H9 (cell line): ENCODE measurements around the gene CCL26. TPM values are rescaled to one million over a fixed set of nuclear protein-coding genes. Genes with fewer than 3 reads are reported as not detected.
A peak's percentile ranks its signal among the peaks of the same experiment; 100 is the strongest.
"Not testable (repeated sequence)": the region's sequence is repeated elsewhere in the genome, so short reads cannot be mapped to it uniquely, and the experiment has no call there.

Experiments used
- DNase-seq: peaks from one replicate; pipeline ENCODE4 v3.0.0-alpha.2; 2017
- H2AFZ ChIP-seq: one replicate; pipeline ENCODE4 v1.6.1; 2013; ENCODE audit warnings: mild to moderate bottlenecking, low read length, control low read depth, moderate library complexity
- H2AK5ac ChIP-seq: 2 replicates; pipeline ENCODE4 v1.6.1; 2013; ENCODE audit warnings: low read length, control low read depth, mixed read lengths; ENCODE audit not compliant: insufficient read length
- H2BK120ac ChIP-seq: one replicate; pipeline ENCODE4 v1.6.1; 2013; ENCODE audit warnings: low read depth, mild to moderate bottlenecking, low read length, control low read depth, inconsistent platforms; ENCODE audit not compliant: poor library complexity, severe bottlenecking
- H2BK12ac ChIP-seq: 2 replicates; pipeline ENCODE4 v1.6.1; 2013; ENCODE audit warnings: low read length, control low read depth, mixed read lengths, low read depth; ENCODE audit not compliant: insufficient read length
- H2BK15ac ChIP-seq: 2 replicates; pipeline ENCODE4 v1.6.1; 2013; ENCODE audit warnings: low read depth, low read length, control low read depth
- H2BK20ac ChIP-seq: one replicate; pipeline ENCODE4 v1.6.1; 2013; ENCODE audit warnings: low read depth, mild to moderate bottlenecking, low read length, control low read depth, inconsistent platforms; ENCODE audit not compliant: poor library complexity, severe bottlenecking
- H2BK5ac ChIP-seq: 2 replicates; pipeline ENCODE4 v1.6.1; 2013; ENCODE audit warnings: low read length, control low read depth, mixed read lengths; ENCODE audit not compliant: insufficient read length
- H3K14ac ChIP-seq: 2 replicates; pipeline ENCODE4 v1.6.1; 2013; ENCODE audit warnings: low read length, control low read depth; ENCODE audit not compliant: insufficient read depth
- H3K18ac ChIP-seq: 2 replicates; pipeline ENCODE4 v1.6.1; 2013; ENCODE audit warnings: low read depth, mild to moderate bottlenecking, mixed read lengths, low read length, control low read depth; ENCODE audit not compliant: insufficient read length
- H3K23ac ChIP-seq: 2 replicates; pipeline ENCODE4 v1.6.1; 2013; ENCODE audit warnings: low read length, control low read depth, mixed read lengths, low read depth; ENCODE audit not compliant: insufficient read length
- H3K23me2 ChIP-seq: 2 replicates; pipeline ENCODE4 v1.6.1; 2013; ENCODE audit warnings: low read depth, mild to moderate bottlenecking, mixed read lengths, low read length, control low read depth; ENCODE audit not compliant: insufficient read length, poor library complexity, severe bottlenecking
- H3K27ac ChIP-seq: 2 replicates; pipeline ENCODE4 v1.5.1; 2013; ENCODE audit warnings: low read length, control low read depth, mixed read lengths, low read depth; ENCODE audit not compliant: insufficient read length
- H3K27me3 ChIP-seq: 2 replicates; pipeline ENCODE4 v1.6.1; 2013; ENCODE audit warnings: low read length, control low read depth, inconsistent platforms; ENCODE audit not compliant: insufficient read depth
- H3K4ac ChIP-seq: 2 replicates; pipeline ENCODE4 v1.6.1; 2013; ENCODE audit warnings: low read depth, mild to moderate bottlenecking, control low read depth, inconsistent platforms, low read length, moderate library complexity
- H3K4me1 ChIP-seq: 2 replicates; pipeline ENCODE4 v1.6.1; 2013; ENCODE audit warnings: low read length, control low read depth, inconsistent platforms; ENCODE audit not compliant: insufficient read depth
- H3K4me2 ChIP-seq: 2 replicates; pipeline ENCODE4 v1.6.1; 2013; ENCODE audit warnings: low read length, control low read depth, mixed read lengths; ENCODE audit not compliant: insufficient read length, insufficient read depth
- H3K56ac ChIP-seq: 2 replicates; pipeline ENCODE4 v1.6.1; 2013; ENCODE audit warnings: low read depth, mild to moderate bottlenecking, mixed read lengths, low read length, control low read depth; ENCODE audit not compliant: insufficient read length
- H3K79me1 ChIP-seq: 2 replicates; pipeline ENCODE4 v1.6.1; 2013; ENCODE audit warnings: low read depth, mild to moderate bottlenecking, moderate library complexity, low read length, control low read depth, inconsistent platforms; ENCODE audit not compliant: insufficient read depth, poor library complexity, severe bottlenecking
- H3K79me2 ChIP-seq: 2 replicates; pipeline ENCODE4 v1.6.1; 2013; ENCODE audit warnings: low read length, control low read depth, inconsistent platforms; ENCODE audit not compliant: insufficient read depth
- H3K9ac ChIP-seq: 2 replicates; pipeline ENCODE4 v1.6.1; 2013; ENCODE audit warnings: low read length, control low read depth, mixed read lengths; ENCODE audit not compliant: insufficient read length; ENCODE audit errors: extremely low read depth
- H3K9me3 ChIP-seq: one replicate; pipeline ENCODE4 v1.6.1; 2013; ENCODE audit warnings: low read depth, low read length, inconsistent platforms; ENCODE audit not compliant: control insufficient read depth
- H3T11ph ChIP-seq: one replicate; pipeline ENCODE4 v1.6.1; 2013; ENCODE audit warnings: mild to moderate bottlenecking, low read length, control low read depth, inconsistent platforms
- H4K20me1 ChIP-seq: one replicate; pipeline ENCODE4 v1.6.1; 2013; ENCODE audit not compliant: control insufficient read depth, insufficient read length, insufficient read depth
- H4K5ac ChIP-seq: 2 replicates; pipeline ENCODE4 v1.6.1; 2013; ENCODE audit warnings: low read depth, mild to moderate bottlenecking, mixed read lengths, low read length, control low read depth; ENCODE audit not compliant: insufficient read length
- H4K8ac ChIP-seq: replicated peaks from 2 replicates; pipeline ENCODE4 v1.6.1; 2013; ENCODE audit warnings: low read length, control low read depth, mixed read lengths, low read depth; ENCODE audit not compliant: insufficient read length
- H4K91ac ChIP-seq: 2 replicates; pipeline ENCODE4 v1.6.1; 2013; ENCODE audit warnings: low read depth, mild to moderate bottlenecking, moderate library complexity, mixed read lengths, low read length, control low read depth; ENCODE audit not compliant: insufficient read length
- H3K27ac Mint-ChIP-seq, 3 experiments: 2 replicates in 2 of 3; 3 replicates in 1 of 3; pipeline ENCODE4 v1.8.0; 2020 to 2021; ENCODE audit warnings: mixed read lengths in 3 of 3, mild to moderate bottlenecking in 1 of 3, moderate library complexity in 1 of 3
- H3K27me3 Mint-ChIP-seq: 2 replicates; pipeline ENCODE4 v1.8.0; 2021; ENCODE audit warnings: low read depth, mild to moderate bottlenecking, moderate library complexity, mixed read lengths
- H3K36me3 Mint-ChIP-seq, 3 experiments: 2 replicates in 2 of 3; 3 replicates in 1 of 3; pipeline ENCODE4 v1.8.0; 2020 to 2021; ENCODE audit warnings: low read depth in 3 of 3, mixed read lengths in 3 of 3; ENCODE audit not compliant: insufficient read depth in 1 of 3
- H3K4me1 Mint-ChIP-seq, 2 experiments: 2 replicates each; pipeline ENCODE4 v1.8.0; 2020; ENCODE audit warnings: mixed read lengths in 2 of 2
- H3K4me3 Mint-ChIP-seq, 2 experiments: 2 replicates in 1 of 2; 3 replicates in 1 of 2; pipeline ENCODE4 v1.8.0; 2020 to 2021; ENCODE audit warnings: mild to moderate bottlenecking in 2 of 2, mixed read lengths in 2 of 2, moderate library complexity in 1 of 2
- H3K9me3 Mint-ChIP-seq, 2 experiments: 2 replicates in 1 of 2; 3 replicates in 1 of 2; pipeline ENCODE4 v1.8.0; 2020; ENCODE audit warnings: mild to moderate bottlenecking in 2 of 2, mixed read lengths in 2 of 2, moderate library complexity in 1 of 2
- CTCF ChIP-seq: fragments of 200-600 bp; sonication (generic); conservative IDR thresholded peaks from 3 replicates; pipeline ENCODE4 v1.8.0; 2021; ENCODE audit warnings: antibody characterized with exemption, mild to moderate bottlenecking
- WGBS: extraction: QIAGEN DNeasy Blood & Tissue Kit; methylation state at CpG from one replicate; pipeline ENCODE4 v1.1.7; 2013; ENCODE audit warnings: missing lambda C conversion rate, low lambda C conversion rate, mixed read lengths; ENCODE audit not compliant: insufficient read length; ENCODE audit errors: extremely low coverage; 5-methylcytosine and 5-hydroxymethylcytosine counted together
- total RNA-seq: library from RNA; stranded (reverse); gene quantifications from 2 replicates; pipeline ENCODE4 v1.2.1, GENCODE V29; 2021

CCL26 gene
- total RNA-seq, 1 experiment from 2014 or later, result 9.3 TPM

GRCh38 chr7:75727881-75728593 is 44.0 kb downstream of the CCL26 start:
- Histone ChIP-seq H2AK5ac (no peak overlapping the region), H2AFZ (no peak overlapping the region), H2BK5ac (no peak overlapping the region), H3K18ac (no peak overlapping the region), H2BK15ac (no peak overlapping the region; the same call in 1 of the 2 replicates), H3K14ac (no peak overlapping the region; the same call in 1 of the 2 replicates), H3K27me3 (no peaks in the 10 kb centered on the region), H3K9ac (peak overlapping the region; percentile 56), H3K27ac (peak overlapping the region; percentile 62), H4K8ac (peak overlapping the region; percentile 20), H2BK120ac (no peak overlapping the region), H2BK12ac (no peak overlapping the region), H3K56ac (no peak overlapping the region), H4K91ac (no peak overlapping the region), H3K9me3 (no peaks in the 10 kb centered on the region), H4K5ac (no peak overlapping the region), H3K23ac (no peak overlapping the region), H3K79me2 (no peaks in the 10 kb centered on the region), H3K4me2 (peak overlapping the region; percentile 2), H4K20me1 (no peaks in the 10 kb centered on the region), H3K79me1 (no peaks in the 10 kb centered on the region), H2BK20ac (no peak overlapping the region), H3K23me2 (no peaks in the 10 kb centered on the region), H3K4me1 (peaks cover 13% of the 10 kb centered on the region; the same call in 1 of the 2 replicates), H3T11ph (no peak overlapping the region), H3K4ac (no peak overlapping the region)
- TF ChIP-seq CTCF, result no peak
- Mint-ChIP-seq H3K4me3 (no peak overlapping the region), H3K4me1 (peaks cover 24 to 26% of the 10 kb centered on the region in 2 experiments), H3K36me3 (no peaks in the 10 kb centered on the region), H3K27ac (peak overlapping the region; percentile 33 to 91 (median 37); a peak in 5 of 7 replicates), H3K9me3 (no peaks in the 10 kb centered on the region; a peak in 1 of 5 replicates), H3K27me3 (no peaks in the 10 kb centered on the region; the same call in 1 of the 2 replicates)
- peak; percentile 73 for DNase-seq
- WGBS, result no CpG with 5 or more reads among the region's 8 CpGs

- H2BK20ac ChIP-seq, H3K18ac ChIP-seq, H3K9ac ChIP-seq, H4K20me1 ChIP-seq, H3K79me2 ChIP-seq, H4K8ac ChIP-seq, H3K4me2 ChIP-seq, H2AK5ac ChIP-seq, H3K9me3 ChIP-seq, H2BK120ac ChIP-seq, H2BK15ac ChIP-seq, H4K5ac ChIP-seq, H3K27me3 ChIP-seq, H3K4me3 Mint-ChIP-seq, H3K23me2 ChIP-seq, H3K56ac ChIP-seq, H3K9me3 Mint-ChIP-seq, DNase-seq, H3K23ac ChIP-seq, H2AFZ ChIP-seq, H3K27ac Mint-ChIP-seq, H3K27me3 Mint-ChIP-seq, H2BK5ac ChIP-seq, H3K4ac ChIP-seq, H3K36me3 Mint-ChIP-seq, H4K91ac ChIP-seq, H2BK12ac ChIP-seq, H3K27ac ChIP-seq, H3T11ph ChIP-seq, H3K14ac ChIP-seq, H3K79me1 ChIP-seq: not testable (repeated sequence)
- peaks cover 24 to 26% of the 10 kb centered on the region in 2 experiments for H3K4me1 Mint-ChIP-seq
- no CpG with 5 or more reads among the region's 6 CpGs for WGBS
- H3K4me1 ChIP-seq, result peaks cover 13% of the 10 kb centered on the region; the same call in 1 of the 2 replicates
These were observed 44.7 kb downstream of the CCL26 start for GRCh38 chr7:75727351-75727750.
